ENCODE data around the gene FAM83C. TPM values are rescaled to one million over a fixed set of nuclear protein-coding genes. Genes with fewer than 3 reads are reported as not detected.

The FAM83C gene
- total RNA-seq, 2 experiments from 2014 or later = not detected

DNA sequence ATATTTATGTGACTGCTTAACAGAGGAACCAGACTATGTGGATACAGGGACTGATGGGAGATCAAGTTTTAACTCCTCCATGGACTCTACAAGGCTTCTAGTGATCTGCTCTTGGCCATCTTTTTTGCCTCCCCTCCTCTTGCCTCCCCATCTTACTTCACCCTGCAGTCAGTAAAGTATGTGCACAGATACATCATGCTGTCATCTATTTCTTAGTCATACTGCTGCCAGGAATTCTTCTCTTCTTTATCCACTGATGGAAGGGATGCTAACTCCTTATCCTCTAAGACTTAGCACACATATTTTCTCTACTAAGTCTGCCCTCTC is 27.6 kb upstream of the FAM83C start:
- Histone ChIP-seq H3K4me2 (ENCODE audit: low read length) (no peak overlapping the region), H3K9me2 (ENCODE audit: insufficient read depth, low read length) (no peaks in the 10 kb centered on the region), H2AFZ (ENCODE audit: low read length) (no peak overlapping the region), H4K20me1 (ENCODE audit: insufficient read depth, low read length) (no peaks in the 10 kb centered on the region), H3K36me3 (ENCODE audit: insufficient read depth, low read length) (no peaks in the 10 kb centered on the region), H3K79me2 (ENCODE audit: insufficient read depth, low read depth, low read length) (no peaks in the 10 kb centered on the region), H3K9me3 (ENCODE audit: low read length) (no peaks in the 10 kb centered on the region), H3K4me1 (ENCODE audit: insufficient read depth, low read length, poor library complexity, severe bottlenecking) (no peaks in the 10 kb centered on the region), H3K4me3 (ENCODE audit: low read depth, low read length, poor library complexity, severe bottlenecking) (no peak overlapping the region), H3K27ac (ENCODE audit: low read depth, low read length, poor library complexity, severe bottlenecking) (no peak overlapping the region)
- ChIA-PET CTCF (ENCODE audit: unreplicated experiment) (no interaction called here), POLR2A (interaction anchor here (0.6 kb wide), 1 partner anchor 76 kb away, joined by 3 read pairs; no protein-coding TSS in a partner anchor)
- TF ChIP-seq EZH2phosphoT487 (IDR thresholded peaks at IDR 0.05; ENCODE audit: borderline replicate concordance, low read depth, low read length) = no peak
- TF ChIP-seq, protein P1, sequence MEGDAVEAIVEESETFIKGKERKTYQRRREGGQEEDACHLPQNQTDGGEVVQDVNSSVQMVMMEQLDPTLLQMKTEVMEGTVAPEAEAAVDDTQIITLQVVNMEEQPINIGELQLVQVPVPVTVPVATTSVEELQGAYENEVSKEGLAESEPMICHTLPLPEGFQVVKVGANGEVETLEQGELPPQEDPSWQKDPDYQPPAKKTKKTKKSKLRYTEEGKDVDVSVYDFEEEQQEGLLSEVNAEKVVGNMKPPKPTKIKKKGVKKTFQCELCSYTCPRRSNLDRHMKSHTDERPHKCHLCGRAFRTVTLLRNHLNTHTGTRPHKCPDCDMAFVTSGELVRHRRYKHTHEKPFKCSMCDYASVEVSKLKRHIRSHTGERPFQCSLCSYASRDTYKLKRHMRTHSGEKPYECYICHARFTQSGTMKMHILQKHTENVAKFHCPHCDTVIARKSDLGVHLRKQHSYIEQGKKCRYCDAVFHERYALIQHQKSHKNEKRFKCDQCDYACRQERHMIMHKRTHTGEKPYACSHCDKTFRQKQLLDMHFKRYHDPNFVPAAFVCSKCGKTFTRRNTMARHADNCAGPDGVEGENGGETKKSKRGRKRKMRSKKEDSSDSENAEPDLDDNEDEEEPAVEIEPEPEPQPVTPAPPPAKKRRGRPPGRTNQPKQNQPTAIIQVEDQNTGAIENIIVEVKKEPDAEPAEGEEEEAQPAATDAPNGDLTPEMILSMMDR (conservative IDR thresholded peaks at IDR 0.05; ENCODE audit: low read length) = no peak
- no peak for DNase-seq (ENCODE audit: low spot score)
- BruUV-seq (replicated peaks) = no TSS peak
- intact Hi-C loops (cut with micrococcal nuclease; ENCODE audit: unreplicated experiment) = no loop called here

DNA sequence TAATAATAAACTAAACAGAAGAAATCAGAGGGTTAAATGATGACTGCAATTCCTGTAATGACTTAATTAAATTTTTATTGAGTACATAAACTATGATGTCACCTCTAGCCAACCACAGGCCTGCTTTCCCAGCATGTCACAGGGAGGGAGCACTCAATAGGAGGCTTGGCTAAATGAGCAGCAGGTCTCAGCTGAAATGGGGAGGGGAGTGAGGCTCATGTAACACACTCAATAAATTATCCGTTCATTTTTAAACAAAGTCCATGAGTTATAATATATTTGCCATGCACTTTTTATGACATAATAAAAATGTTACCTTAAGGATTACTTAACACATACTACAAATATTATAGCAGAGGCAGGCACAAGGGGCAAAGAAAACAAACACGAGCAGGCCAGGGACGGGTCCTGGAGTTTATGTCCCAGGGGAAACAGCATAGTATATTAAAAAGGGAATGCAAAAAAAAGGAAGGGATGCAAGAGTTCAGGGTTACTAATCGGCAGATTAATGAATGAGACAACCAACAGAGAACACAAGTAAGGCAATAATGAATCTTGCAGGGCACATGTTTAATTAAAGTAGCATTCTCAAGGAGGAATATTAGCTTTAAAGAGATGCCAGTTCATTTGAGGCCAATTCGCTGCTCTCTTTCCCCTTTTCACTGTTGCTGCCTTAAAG is 27.1 kb upstream of the FAM83C start:
- H3K27ac ChIP-seq (ENCODE audit: low read depth, low read length, poor library complexity, severe bottlenecking) = no peak overlapping the region
- H3K79me2 ChIP-seq (ENCODE audit: insufficient read depth, low read depth, low read length) = no peaks in the 10 kb centered on the region
- TF ChIP-seq EZH2phosphoT487 (IDR thresholded peaks at IDR 0.05; ENCODE audit: borderline replicate concordance, low read depth, low read length) = no peak
- TF ChIP-seq, protein P1 (conservative IDR thresholded peaks at IDR 0.05; ENCODE audit: low read length) = no peak
- DNase-seq (ENCODE audit: low spot score) = no peak
- H3K36me3 ChIP-seq (ENCODE audit: insufficient read depth, low read length) = no peaks in the 10 kb centered on the region
- H3K4me1 ChIP-seq (ENCODE audit: insufficient read depth, low read length, poor library complexity, severe bottlenecking) = no peaks in the 10 kb centered on the region
- BruUV-seq (replicated peaks) = no TSS peak
- ChIA-PET CTCF (ENCODE audit: unreplicated experiment) (no interaction called here), POLR2A (interaction anchor here (0.7 kb wide), 1 partner anchor 35 kb away, joined by 4 read pairs; no protein-coding TSS in a partner anchor)
- H3K9me2 ChIP-seq (ENCODE audit: insufficient read depth, low read length) = no peaks in the 10 kb centered on the region
- no peak overlapping the region for H3K4me2 ChIP-seq (ENCODE audit: low read length)
- no peaks in the 10 kb centered on the region for H3K9me3 ChIP-seq (ENCODE audit: low read length)
- intact Hi-C loops (cut with micrococcal nuclease; ENCODE audit: unreplicated experiment) = no loop called here
- H2AFZ ChIP-seq (ENCODE audit: low read length) = no peak overlapping the region
- H3K4me3 ChIP-seq (ENCODE audit: low read depth, low read length, poor library complexity, severe bottlenecking) = no peak overlapping the region
- H4K20me1 ChIP-seq (ENCODE audit: insufficient read depth, low read length) = no peaks in the 10 kb centered on the region

DNA sequence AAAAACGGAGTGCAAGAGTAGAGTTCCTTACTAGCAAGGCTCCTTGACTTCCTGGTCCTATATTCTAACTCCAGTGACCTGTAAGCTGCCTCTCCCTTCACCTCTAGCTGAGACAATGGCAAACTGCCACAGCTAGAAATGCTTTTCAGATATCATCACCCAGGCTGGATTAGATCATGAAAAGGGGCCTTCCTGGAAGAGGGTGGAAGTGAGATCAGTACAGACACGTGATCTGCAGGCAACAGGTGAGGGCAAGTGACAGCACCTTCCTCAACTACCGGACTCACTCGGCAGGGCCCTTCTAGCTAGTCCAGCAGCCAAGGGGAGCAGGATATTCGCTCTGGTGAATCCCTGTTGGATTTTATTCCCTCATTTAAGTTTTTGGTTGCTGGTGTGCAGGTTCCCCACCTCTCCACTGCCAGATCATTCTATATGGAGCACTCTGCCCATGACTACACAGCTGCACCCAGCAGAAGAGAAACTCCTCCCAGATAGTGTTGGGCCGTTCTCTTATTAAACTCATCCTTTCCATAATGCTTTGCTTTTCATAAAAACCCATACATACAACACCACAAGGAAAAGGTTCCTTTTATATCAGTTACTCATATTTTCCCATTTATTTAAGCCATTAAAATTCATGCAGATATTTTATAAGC is 26.4 kb upstream of the FAM83C start:
- H2AFZ ChIP-seq (ENCODE audit: low read length) = no peak overlapping the region
- no peak overlapping the region for H3K4me2 ChIP-seq (ENCODE audit: low read length)
- POLR2A ChIA-PET = interaction anchor here (0.7 to 1.2 kb wide), 2 partner anchors 24 to 34 kb away, joined by 3 to 4 read pairs; no protein-coding TSS in a partner anchor
- no peaks in the 10 kb centered on the region for H3K9me2 ChIP-seq (ENCODE audit: insufficient read depth, low read length)
- H3K79me2 ChIP-seq (ENCODE audit: insufficient read depth, low read depth, low read length) = no peaks in the 10 kb centered on the region
- CTCF ChIA-PET (ENCODE audit: unreplicated experiment) = no interaction called here
- no peaks in the 10 kb centered on the region for H3K36me3 ChIP-seq (ENCODE audit: insufficient read depth, low read length)
- H4K20me1 ChIP-seq (ENCODE audit: insufficient read depth, low read length) = no peaks in the 10 kb centered on the region
- no peak overlapping the region for H3K4me3 ChIP-seq (ENCODE audit: low read depth, low read length, poor library complexity, severe bottlenecking)
- no peaks in the 10 kb centered on the region for H3K9me3 ChIP-seq (ENCODE audit: low read length)
- no peak for DNase-seq (ENCODE audit: low spot score)
- no TSS peak for BruUV-seq (replicated peaks)
- intact Hi-C loops (cut with micrococcal nuclease; ENCODE audit: unreplicated experiment) = no loop called here
- H3K27ac ChIP-seq (ENCODE audit: low read depth, low read length, poor library complexity, severe bottlenecking) = no peak overlapping the region
- TF ChIP-seq, protein P1 (conservative IDR thresholded peaks at IDR 0.05; ENCODE audit: low read length) = no peak
- no peak for TF ChIP-seq EZH2phosphoT487 (IDR thresholded peaks at IDR 0.05; ENCODE audit: borderline replicate concordance, low read depth, low read length)
- H3K4me1 ChIP-seq (ENCODE audit: insufficient read depth, low read length, poor library complexity, severe bottlenecking) = no peaks in the 10 kb centered on the region

Data from OCI-LY7 (cell line).